PC-9 (cell line): Measurements from ENCODE around the gene LRP10. TPM values are rescaled to one million over a fixed set of nuclear protein-coding genes. Genes with fewer than 3 reads are reported as not detected.
A peak's percentile ranks its signal among the peaks of the same experiment; 100 is the strongest.

Experiments used
- BruUV-seq: library from RNA; stranded (reverse); fragments of 400-500 nt; replicated peaks from 2 replicates; lab custom pipeline; 2021; lab: Mats Ljungman, UMichigan
- CTCF ChIA-PET: fragments of 300-600 bp; sonication (Branson Sonifier 250); formaldehyde crosslinking; loops from one replicate; lab custom pipeline; 2022; ENCODE audit warnings: antibody characterized with exemption; lab: Charles Lee
- POLR2A ChIA-PET: fragments of 300-600 bp; sonication (Branson Sonifier 250); formaldehyde crosslinking; loops from one replicate; lab custom pipeline; 2022; ENCODE audit warnings: antibody characterized with exemption; ENCODE audit not compliant: unreplicated experiment; lab: Charles Lee
- DNase-seq, 2 experiments: peaks; one replicate each; pipeline versions ENCODE4 v3.0.0 to v3.0.0-alpha.2; 2015 to 2022; ENCODE audit warnings: mixed read lengths in 1 of 2
- H2AFZ ChIP-seq: fragments of 200-600 bp; sonication (generic); 2 replicates; pipeline ENCODE4 v1.8.1; 2017; ENCODE audit warnings: antibody characterized with exemption
- H3F3A ChIP-seq: fragments of 200-600 bp; sonication (generic); 2 replicates; pipeline ENCODE4 v1.8.1; 2017; ENCODE audit warnings: antibody characterized with exemption, mild to moderate bottlenecking, low read depth; ENCODE audit not compliant: insufficient read depth
- H3K27ac ChIP-seq: fragments of 200-600 bp; sonication (generic); 2 replicates; pipeline ENCODE4 v1.6.1; 2016; ENCODE audit warnings: mixed run types
- H3K27me3 ChIP-seq: fragments of 200-600 bp; sonication (generic); 2 replicates; pipeline ENCODE4 v1.6.1; 2016; ENCODE audit warnings: low read depth, mixed run types; ENCODE audit not compliant: insufficient read depth
- H3K36me3 ChIP-seq: fragments of 200-600 bp; sonication (generic); 2 replicates; pipeline ENCODE4 v1.6.1; 2016; ENCODE audit warnings: low read depth, mixed run types
- H3K4me1 ChIP-seq: fragments of 200-600 bp; sonication (generic); replicated peaks from 2 replicates; pipeline ENCODE4 v1.6.1; 2016; ENCODE audit warnings: mixed run types; ENCODE audit not compliant: insufficient read depth
- H3K4me2 ChIP-seq: fragments of 200-600 bp; sonication (generic); 2 replicates; pipeline ENCODE4 v1.6.1; 2017; ENCODE audit warnings: mixed run types
- H3K4me3 ChIP-seq: fragments of 200-600 bp; sonication (generic); 2 replicates; pipeline ENCODE4 v1.6.1; 2016; ENCODE audit warnings: mixed run types
- H3K79me2 ChIP-seq: fragments of 200-600 bp; sonication (generic); 2 replicates; pipeline ENCODE4 v1.6.1; 2017; ENCODE audit warnings: low read depth, mixed run types
- H3K9me2 ChIP-seq: fragments of 200-600 bp; sonication (generic); 2 replicates; pipeline ENCODE4 v1.8.1; 2017; ENCODE audit warnings: mild to moderate bottlenecking; ENCODE audit not compliant: insufficient read depth
- H3K9me3 ChIP-seq: fragments of 200-600 bp; sonication (generic); 2 replicates; pipeline ENCODE4 v1.8.1; 2016; ENCODE audit warnings: low read depth; ENCODE audit not compliant: insufficient read depth
- H4K20me1 ChIP-seq: fragments of 200-600 bp; sonication (generic); 2 replicates; pipeline ENCODE4 v1.8.1; 2017; ENCODE audit not compliant: insufficient read depth
- EZH2 ChIP-seq: fragments of 200-600 bp; sonication (generic); IDR thresholded peaks from 2 replicates; pipeline ENCODE4 v1.8.0; 2017; ENCODE audit warnings: antibody characterized with exemption, low read depth
- intact Hi-C: fragments of 100-400 bp; cut with micrococcal nuclease; formaldehyde crosslinking; loops from one replicate; pipeline ENCODE4 v1.10.0; 2022; ENCODE audit not compliant: unreplicated experiment
- total RNA-seq: library from RNA; stranded (reverse); gene quantifications from 2 replicates; pipeline ENCODE4 v1.2.3, GENCODE V29; 2021
- TF ChIP-seq, protein P1 (sequence below): fragments of 200-600 bp; sonication (generic); conservative IDR thresholded peaks from 2 replicates; pipeline ENCODE4 v1.6.1; 2017; ENCODE audit warnings: mixed run types, antibody characterized with exemption, mild to moderate bottlenecking, moderate library complexity

The LRP10 gene
- total RNA-seq, 1 experiment from 2014 or later, result 61.6 TPM

DNA sequence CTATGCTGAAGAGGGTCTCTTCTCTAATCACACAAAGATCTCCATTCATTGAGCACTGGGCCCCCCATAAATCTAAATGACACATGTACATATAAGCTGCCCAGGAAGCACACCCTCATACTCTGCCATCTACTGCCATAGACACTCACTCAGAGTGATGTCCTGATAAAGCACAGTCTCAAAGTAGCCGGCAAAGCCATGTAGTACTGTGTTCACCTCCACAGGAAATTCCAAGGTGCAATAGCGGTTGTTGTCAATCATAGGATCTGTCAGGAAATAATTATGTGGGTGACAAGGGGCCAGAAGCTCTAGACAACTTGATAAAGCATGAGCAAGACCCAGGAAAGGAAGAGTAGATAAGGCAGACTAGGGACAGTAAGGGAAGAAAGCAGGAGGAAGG lies 50.8 kb downstream of the LRP10 start:
- Histone ChIP-seq H3K4me3 (no peak overlapping the region), H3K27me3 (no peaks in the 10 kb centered on the region), H3K9me2 (no peaks in the 10 kb centered on the region), H3F3A (peaks cover 19% of the 10 kb centered on the region), H3K27ac (0 out of 2 replicates have a peak overlapping the region, but pooled peaks have one; percentile 12), H4K20me1 (no peaks in the 10 kb centered on the region), H3K4me2 (no peak overlapping the region), H3K4me1 (peaks cover 15% of the 10 kb centered on the region), H2AFZ (no peak overlapping the region), H3K36me3 (peaks cover 28% of the 10 kb centered on the region), H3K79me2 (peaks cover 15% of the 10 kb centered on the region), H3K9me3 (no peaks in the 10 kb centered on the region)
- ChIA-PET CTCF (no interaction called here), POLR2A (no interaction called here)
- DNase-seq, result no peak
- intact Hi-C loops, result no loop called here
- TF ChIP-seq EZH2, result no peak
- TF ChIP-seq, protein P1, sequence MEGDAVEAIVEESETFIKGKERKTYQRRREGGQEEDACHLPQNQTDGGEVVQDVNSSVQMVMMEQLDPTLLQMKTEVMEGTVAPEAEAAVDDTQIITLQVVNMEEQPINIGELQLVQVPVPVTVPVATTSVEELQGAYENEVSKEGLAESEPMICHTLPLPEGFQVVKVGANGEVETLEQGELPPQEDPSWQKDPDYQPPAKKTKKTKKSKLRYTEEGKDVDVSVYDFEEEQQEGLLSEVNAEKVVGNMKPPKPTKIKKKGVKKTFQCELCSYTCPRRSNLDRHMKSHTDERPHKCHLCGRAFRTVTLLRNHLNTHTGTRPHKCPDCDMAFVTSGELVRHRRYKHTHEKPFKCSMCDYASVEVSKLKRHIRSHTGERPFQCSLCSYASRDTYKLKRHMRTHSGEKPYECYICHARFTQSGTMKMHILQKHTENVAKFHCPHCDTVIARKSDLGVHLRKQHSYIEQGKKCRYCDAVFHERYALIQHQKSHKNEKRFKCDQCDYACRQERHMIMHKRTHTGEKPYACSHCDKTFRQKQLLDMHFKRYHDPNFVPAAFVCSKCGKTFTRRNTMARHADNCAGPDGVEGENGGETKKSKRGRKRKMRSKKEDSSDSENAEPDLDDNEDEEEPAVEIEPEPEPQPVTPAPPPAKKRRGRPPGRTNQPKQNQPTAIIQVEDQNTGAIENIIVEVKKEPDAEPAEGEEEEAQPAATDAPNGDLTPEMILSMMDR, result no peak
- BruUV-seq, result no TSS peak

DNA sequence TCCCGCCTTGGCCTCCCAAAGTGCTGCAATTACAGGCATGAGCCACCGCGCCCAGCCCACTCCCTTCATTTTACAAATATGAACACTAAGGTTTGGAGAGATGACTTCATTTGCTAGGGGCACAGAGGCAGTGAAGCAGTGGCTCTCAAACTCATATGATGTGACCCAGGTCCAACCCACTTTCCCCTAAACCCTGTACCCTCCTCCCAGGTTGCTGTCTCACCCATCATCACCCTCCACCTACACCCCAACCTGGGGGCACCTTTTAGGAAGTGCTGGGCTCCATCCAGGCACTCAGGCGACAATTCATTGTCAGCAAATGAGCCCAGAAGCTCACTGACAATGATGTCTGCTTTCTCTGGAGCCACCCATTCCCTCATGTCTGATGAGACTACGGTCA lies 52.2 kb downstream of the LRP10 start:
- H3K9me2 ChIP-seq, result no peaks in the 10 kb centered on the region
- H3K79me2 ChIP-seq, result peaks cover 16% of the 10 kb centered on the region
- TF ChIP-seq EZH2, result no peak
- no peak overlapping the region for H3K27ac ChIP-seq
- H3K4me2 ChIP-seq, result no peak overlapping the region
- ChIA-PET POLR2A (no interaction called here), CTCF (no interaction called here)
- H2AFZ ChIP-seq, result no peak overlapping the region
- peaks cover 19% of the 10 kb centered on the region for H3F3A ChIP-seq
- no peaks in the 10 kb centered on the region for H4K20me1 ChIP-seq
- H3K9me3 ChIP-seq, result no peaks in the 10 kb centered on the region
- no peak overlapping the region for H3K4me3 ChIP-seq
- H3K4me1 ChIP-seq, result peaks cover 19% of the 10 kb centered on the region
- no TSS peak for BruUV-seq
- peaks cover 28% of the 10 kb centered on the region for H3K36me3 ChIP-seq
- H3K27me3 ChIP-seq, result no peaks in the 10 kb centered on the region
- DNase-seq, result no peak
- intact Hi-C loops, result no loop called here

DNA sequence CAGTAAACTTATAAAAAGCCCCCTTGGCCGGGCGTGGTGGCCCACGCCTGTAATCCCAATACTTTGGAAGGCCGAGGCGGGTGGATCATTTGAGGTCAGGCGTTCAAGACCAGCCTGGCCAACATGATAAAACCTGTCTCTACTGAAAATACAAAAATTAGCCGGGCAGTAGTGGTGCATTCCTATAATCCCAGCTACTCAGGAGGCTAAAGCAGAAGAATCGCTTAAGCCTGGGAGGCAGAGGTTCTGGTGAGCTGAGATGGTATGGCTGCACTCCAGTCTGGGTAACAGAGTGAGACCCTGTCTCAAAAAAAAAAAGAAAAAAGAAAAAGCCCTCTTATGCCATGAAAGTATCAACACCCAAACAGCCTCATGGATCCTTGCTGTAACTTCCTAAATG lies 54.0 kb downstream of the LRP10 start:
- no TSS peak for BruUV-seq
- Histone ChIP-seq H3K4me2 (peak overlapping the region; percentile 51; the same call in 1 of the 2 replicates), H3K36me3 (peaks cover 28% of the 10 kb centered on the region), H3K27me3 (no peaks in the 10 kb centered on the region), H3K4me1 (peaks cover 19% of the 10 kb centered on the region), H2AFZ (no peak overlapping the region), H3K9me2 (no peaks in the 10 kb centered on the region), H3K27ac (peak overlapping the region; percentile 37; the same call in 1 of the 2 replicates), H3K4me3 (no peak overlapping the region), H4K20me1 (no peaks in the 10 kb centered on the region), H3K9me3 (no peaks in the 10 kb centered on the region), H3F3A (peaks cover 14% of the 10 kb centered on the region), H3K79me2 (peaks cover 19% of the 10 kb centered on the region)
- CTCF ChIA-PET, result interaction anchor here (0.6 kb wide), 1 partner anchor 9 kb away, joined by 6 read pairs; no protein-coding TSS in a partner anchor
- POLR2A ChIA-PET, result interaction anchor here (0.6 kb wide), 1 partner anchor 355 kb away, joined by 5 read pairs; no protein-coding TSS in a partner anchor
- DNase-seq, result no peak
- TF ChIP-seq, protein P1, result no peak
- no peak for TF ChIP-seq EZH2
- intact Hi-C loops, result loop anchor here (5.0 kb wide), 1 partner anchor 132 kb away; the partner anchor contains the start of gene CDH24
